Measurements from ENCODE around the gene TACC3. TPM values are rescaled to one million over a fixed set of nuclear protein-coding genes. Genes with fewer than 3 reads are reported as not detected.

The TACC3 gene
- total RNA-seq, 1 donor from 2014 or later: 142 TPM

DNA sequence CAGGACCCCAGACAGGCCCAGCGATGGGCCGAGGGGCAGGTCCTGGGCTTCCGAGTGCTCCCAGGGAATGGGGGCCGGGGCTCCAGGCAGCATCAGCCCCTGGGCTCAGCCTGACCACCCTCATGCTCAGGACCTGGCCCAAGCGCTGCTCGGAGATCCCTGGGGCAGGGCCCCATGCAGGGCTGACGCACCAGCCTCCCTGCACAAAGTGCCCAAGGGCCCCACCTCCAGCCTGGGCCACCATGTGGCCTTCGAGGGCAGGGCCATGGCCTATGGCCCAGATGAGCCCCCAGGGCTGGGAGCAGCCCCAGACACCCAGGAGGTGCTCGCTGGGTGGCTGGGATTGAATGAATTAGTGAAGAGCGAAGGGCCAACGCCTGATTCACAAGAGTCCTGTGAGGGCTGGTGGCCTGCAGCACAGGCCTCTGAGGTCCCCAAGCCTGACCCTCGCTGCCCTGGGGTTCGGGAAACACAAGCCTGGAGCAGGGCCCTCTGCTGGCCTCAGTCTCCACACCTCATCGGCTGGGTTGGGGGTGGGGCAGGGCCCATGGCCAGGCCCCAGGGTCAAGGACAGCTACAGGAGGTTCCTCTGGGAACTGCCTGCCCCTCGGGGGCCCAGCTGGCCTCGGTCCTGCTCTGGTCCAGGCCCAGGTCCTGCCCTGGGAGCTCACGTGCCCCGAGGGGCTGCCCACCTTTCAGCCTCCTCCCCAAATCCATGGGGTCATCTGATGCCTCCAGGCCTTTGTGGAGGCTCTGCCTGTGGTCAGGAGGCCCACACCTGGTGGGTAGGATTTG lies 58.5 kb downstream of the TACC3 start:
- DNase-seq: no peak
- intact Hi-C loops (cut with micrococcal nuclease): no loop called here
- no peaks in the 10 kb centered on the region for H3K9me3 Mint-ChIP-seq
- H3K27ac Mint-ChIP-seq: no peak overlapping the region
- no peaks in the 10 kb centered on the region for H3K4me1 Mint-ChIP-seq
- no peaks in the 10 kb centered on the region for H3K27me3 Mint-ChIP-seq
- no peaks in the 10 kb centered on the region for H3K36me3 Mint-ChIP-seq (ENCODE audit: low read depth)
- H3K4me3 Mint-ChIP-seq: no peak overlapping the region

DNA sequence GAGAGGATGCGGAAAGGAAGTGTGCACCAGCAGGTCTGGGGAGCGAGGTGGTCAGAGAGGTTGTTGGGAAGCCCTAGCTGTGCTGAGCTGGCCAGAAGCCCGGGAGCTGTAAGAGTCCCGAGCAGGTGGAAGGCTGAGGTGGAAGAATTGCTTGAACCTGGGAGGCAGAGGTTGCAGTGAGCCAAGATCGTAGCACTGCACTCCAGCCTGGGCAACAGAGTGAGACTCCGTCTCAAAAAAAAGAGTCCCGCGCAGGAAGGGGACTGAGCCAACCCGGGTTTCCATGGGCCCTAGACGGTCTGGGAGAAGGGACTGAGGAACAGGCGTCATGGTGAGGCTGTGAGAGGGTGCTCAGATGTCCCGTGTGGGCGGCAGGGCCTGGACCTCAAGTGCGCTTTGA lies 59.1 kb downstream of the TACC3 start:
- no peaks in the 10 kb centered on the region for H3K9me3 Mint-ChIP-seq
- no peaks in the 10 kb centered on the region for H3K4me1 Mint-ChIP-seq
- H3K27ac Mint-ChIP-seq: no peak overlapping the region
- H3K36me3 Mint-ChIP-seq (ENCODE audit: low read depth): no peaks in the 10 kb centered on the region
- DNase-seq: no peak
- H3K27me3 Mint-ChIP-seq: no peaks in the 10 kb centered on the region
- intact Hi-C loops (cut with micrococcal nuclease): no loop called here
- no peak overlapping the region for H3K4me3 Mint-ChIP-seq

DNA sequence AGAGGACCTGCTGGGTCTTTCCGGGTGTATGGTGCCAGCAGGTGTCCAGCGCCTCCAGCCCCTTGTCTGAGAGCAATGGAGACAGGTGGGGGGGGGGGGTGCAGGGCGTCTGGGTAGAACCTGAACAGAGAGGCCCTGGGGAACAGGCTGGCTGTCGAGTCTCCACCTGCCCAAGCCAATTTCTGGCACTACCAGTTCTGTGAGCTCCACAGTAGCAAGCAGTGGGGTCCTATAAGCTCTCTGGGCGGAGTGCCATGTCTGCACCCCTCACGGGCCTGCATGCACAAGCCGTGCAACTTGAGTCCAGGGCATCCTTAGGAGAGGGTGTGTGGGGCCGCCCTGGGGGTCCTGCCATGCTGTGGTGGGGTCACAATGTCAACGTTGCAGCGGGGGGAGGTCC lies 61.7 kb downstream of the TACC3 start:
- no peaks in the 10 kb centered on the region for H3K36me3 Mint-ChIP-seq (ENCODE audit: low read depth)
- DNase-seq: no peak
- no peak overlapping the region for H3K4me3 Mint-ChIP-seq
- no peak overlapping the region for H3K27ac Mint-ChIP-seq
- no peaks in the 10 kb centered on the region for H3K27me3 Mint-ChIP-seq
- intact Hi-C loops (cut with micrococcal nuclease): no loop called here
- no peaks in the 10 kb centered on the region for H3K9me3 Mint-ChIP-seq
- H3K4me1 Mint-ChIP-seq: no peaks in the 10 kb centered on the region

DNA sequence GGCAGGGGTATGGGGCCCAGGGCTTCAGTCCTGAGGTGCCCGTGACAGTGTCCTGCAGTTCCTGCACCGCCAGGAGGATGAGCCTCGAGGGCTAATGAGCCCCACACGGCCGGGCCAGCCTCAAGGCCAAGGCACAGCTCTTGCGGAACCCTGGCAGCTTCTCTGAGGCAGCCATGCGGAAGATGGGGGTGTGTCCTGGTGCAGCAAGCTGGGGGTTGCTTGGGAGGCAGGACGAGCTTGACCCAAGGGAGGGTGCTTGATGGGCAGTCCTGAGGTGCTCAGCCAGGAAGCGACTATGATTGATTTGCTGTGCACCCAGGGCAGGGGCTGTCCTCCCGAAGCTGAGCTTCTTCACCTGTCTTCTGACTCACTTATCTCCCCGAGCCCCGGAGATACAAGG lies 62.6 kb downstream of the TACC3 start:
- Mint-ChIP-seq H3K4me1 (no peaks in the 10 kb centered on the region), H3K27ac (no peak overlapping the region), H3K4me3 (no peak overlapping the region), H3K36me3 (ENCODE audit: low read depth) (no peaks in the 10 kb centered on the region), H3K9me3 (no peaks in the 10 kb centered on the region), H3K27me3 (no peaks in the 10 kb centered on the region)
- intact Hi-C loops (cut with micrococcal nuclease): no loop called here
- DNase-seq: no peak

DNA sequence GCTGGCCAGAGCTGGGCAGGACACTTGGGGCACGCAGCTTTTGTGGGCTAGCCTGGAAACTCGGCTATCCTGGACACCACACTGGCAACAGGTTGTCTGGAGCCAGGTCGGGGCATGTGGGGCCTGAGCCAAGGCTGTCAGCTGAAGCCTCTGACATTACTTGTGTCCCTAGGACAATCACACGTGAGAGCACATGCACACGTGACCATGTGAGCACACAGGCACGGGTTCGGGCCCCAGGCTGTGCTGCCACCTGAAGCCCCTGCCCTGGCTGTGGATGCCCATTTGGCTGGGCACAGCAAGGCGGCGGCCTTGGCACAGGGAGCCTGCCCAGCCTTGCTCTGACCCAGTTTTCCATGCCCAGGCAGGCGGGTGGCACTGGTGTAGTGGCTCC lies 63.1 kb downstream of the TACC3 start:
- no peak for DNase-seq
- no peak overlapping the region for H3K27ac Mint-ChIP-seq
- intact Hi-C loops (cut with micrococcal nuclease): no loop called here
- H3K4me3 Mint-ChIP-seq: no peak overlapping the region
- no peaks in the 10 kb centered on the region for H3K4me1 Mint-ChIP-seq
- no peaks in the 10 kb centered on the region for H3K9me3 Mint-ChIP-seq
- H3K36me3 Mint-ChIP-seq (ENCODE audit: low read depth): no peaks in the 10 kb centered on the region
- H3K27me3 Mint-ChIP-seq: no peaks in the 10 kb centered on the region

DNA sequence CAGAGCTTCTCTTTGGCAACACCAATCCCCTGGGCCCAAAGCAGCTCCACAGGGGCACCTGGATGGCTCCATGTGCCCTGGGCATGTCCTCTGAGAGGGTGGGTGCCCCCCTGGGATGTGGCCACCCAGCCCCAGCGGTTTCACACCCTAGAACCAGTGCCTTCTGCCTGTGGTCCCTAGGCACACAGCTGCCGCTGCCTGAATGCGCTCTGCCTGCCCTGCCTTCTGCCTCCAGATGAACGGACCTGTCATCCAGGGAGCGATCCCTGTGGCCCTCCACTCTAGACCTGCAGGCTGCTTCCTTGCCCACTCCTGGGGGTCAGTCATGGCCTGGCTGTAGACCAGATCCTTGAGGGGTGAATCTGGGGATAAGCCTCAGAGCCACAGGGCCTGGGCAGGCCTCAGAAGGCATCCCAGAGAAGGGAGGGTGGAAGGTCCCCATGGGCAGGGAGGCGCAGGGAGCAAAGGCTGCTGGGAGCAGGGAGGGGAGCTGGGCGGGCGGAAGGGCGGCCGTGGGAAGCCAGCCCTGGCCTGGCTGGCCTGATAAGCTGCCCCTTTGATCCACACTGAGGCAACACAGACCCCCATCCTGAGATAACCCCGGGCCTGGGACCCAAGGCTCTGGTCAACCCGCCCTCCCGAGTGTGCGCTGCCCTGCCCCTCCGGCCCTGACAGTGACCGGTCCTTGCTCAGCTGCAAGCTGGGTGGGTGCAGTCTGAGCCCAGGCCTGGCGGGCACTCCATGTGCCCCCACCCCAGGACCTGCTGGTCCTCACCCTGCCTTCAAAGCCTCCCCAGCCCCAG lies 63.7 kb downstream of the TACC3 start:
- Mint-ChIP-seq H3K27me3 (no peaks in the 10 kb centered on the region), H3K9me3 (no peaks in the 10 kb centered on the region), H3K4me1 (no peaks in the 10 kb centered on the region), H3K27ac (no peak overlapping the region), H3K4me3 (no peak overlapping the region), H3K36me3 (ENCODE audit: low read depth) (no peaks in the 10 kb centered on the region)
- no peak for DNase-seq
- intact Hi-C loops (cut with micrococcal nuclease): no loop called here

DNA sequence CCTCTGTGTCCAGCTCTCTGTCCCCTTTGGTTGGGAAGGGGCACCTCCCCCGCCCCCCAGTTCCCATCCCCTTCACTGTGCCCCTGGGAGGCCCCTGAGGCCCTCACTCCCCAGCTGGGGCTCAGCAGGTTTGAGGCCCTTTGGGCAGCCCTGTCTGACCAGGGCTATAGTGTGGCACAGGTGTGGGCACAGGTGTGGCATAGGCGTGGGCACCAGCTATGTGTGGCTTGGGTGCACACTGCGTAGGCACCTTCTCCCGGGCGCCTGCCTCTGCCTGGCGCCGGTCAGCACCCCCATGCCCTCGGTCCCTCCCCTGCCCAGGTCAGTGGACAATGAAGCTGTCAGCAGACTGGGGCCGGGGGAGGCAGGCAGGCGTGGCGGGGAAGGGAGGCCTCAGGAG lies 64.3 kb downstream of the TACC3 start:
- peaks cover 2% of the 10 kb centered on the region for H3K27me3 Mint-ChIP-seq
- no peak for DNase-seq
- H3K9me3 Mint-ChIP-seq: no peaks in the 10 kb centered on the region
- H3K27ac Mint-ChIP-seq: no peak overlapping the region
- H3K4me3 Mint-ChIP-seq: no peak overlapping the region
- no peaks in the 10 kb centered on the region for H3K4me1 Mint-ChIP-seq
- H3K36me3 Mint-ChIP-seq (ENCODE audit: low read depth): no peaks in the 10 kb centered on the region
- intact Hi-C loops (cut with micrococcal nuclease): no loop called here

DNA sequence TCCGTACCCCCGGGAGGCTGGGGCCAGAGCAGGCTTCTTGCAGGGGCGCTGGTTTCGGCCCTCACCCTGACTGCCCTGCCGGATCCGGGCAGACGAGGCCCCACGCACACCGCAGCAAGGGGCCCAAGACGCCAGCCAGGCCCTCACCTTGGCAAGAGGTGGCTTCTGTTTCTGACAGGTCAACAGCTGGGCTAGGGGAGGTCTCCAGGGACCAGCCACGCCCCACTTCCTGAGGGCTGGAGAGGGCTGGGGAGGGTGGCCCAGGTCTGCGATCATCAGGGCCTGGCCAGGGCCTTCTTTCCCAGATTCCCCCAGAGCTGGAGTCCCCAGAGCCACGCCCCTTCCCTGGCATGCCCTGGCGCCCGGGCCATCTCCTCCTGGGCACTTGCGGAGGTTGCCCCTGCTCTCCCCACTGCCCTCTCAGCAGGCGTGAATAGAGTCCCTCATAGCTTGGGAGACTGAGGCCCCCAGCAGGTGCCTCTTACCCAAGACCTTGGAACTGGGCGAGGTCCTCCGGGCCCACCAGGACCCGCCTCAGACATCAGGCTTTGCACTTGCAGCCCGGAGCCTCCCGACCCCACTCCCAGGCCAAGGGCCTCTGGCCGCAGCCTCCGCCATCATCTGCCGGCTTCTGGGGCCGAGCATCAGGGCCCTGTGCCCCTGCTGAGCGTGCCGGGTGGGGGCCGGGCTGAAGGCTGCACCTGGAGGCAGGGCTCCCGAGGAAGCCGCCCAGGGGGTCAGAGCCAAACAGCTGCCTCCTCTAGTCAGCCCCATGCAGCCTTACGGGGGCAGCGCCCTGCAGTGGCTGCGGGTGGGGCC lies 65.4 kb downstream of the TACC3 start:
- Mint-ChIP-seq H3K4me3 (no peak overlapping the region), H3K27ac (no peak overlapping the region), H3K9me3 (no peaks in the 10 kb centered on the region), H3K36me3 (ENCODE audit: low read depth) (no peaks in the 10 kb centered on the region), H3K4me1 (no peaks in the 10 kb centered on the region), H3K27me3 (peaks cover 11% of the 10 kb centered on the region)
- no peak for DNase-seq
- intact Hi-C loops (cut with micrococcal nuclease): no loop called here

DNA sequence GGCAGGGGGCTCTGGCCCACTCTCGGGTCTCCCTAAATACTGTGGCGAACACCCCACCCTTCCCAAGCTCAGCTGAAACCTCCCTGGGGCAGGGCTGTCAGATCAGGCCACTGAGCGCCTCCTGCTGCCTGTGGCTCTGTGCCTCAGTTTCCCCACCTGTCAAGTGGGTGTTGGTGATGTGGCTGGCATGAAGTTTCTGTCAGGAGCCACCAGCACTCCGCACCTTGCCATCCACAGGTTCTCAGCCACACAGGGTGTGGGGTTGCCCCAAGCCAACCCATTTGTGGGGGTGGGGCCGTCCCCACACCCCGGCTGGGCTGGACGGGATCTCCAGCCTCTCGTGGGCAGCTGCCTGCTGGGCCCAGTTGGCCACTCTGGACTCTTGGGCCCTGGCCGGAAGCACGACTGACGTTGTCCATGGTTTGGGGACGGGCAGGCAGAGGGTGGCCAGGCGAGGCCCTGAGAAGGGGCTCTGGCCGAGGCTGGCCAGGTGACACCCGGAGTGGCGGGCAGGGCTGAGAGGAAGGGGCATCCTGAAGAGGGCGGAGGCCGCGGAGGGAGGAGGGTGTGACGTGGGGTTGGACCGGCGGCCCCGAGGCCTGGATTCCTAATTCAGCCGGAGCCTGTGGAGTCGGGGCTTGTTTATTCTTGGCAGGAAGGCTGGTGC lies 66.2 kb downstream of the TACC3 start:
- H3K9me3 Mint-ChIP-seq: no peaks in the 10 kb centered on the region
- intact Hi-C loops (cut with micrococcal nuclease): no loop called here

DNA sequence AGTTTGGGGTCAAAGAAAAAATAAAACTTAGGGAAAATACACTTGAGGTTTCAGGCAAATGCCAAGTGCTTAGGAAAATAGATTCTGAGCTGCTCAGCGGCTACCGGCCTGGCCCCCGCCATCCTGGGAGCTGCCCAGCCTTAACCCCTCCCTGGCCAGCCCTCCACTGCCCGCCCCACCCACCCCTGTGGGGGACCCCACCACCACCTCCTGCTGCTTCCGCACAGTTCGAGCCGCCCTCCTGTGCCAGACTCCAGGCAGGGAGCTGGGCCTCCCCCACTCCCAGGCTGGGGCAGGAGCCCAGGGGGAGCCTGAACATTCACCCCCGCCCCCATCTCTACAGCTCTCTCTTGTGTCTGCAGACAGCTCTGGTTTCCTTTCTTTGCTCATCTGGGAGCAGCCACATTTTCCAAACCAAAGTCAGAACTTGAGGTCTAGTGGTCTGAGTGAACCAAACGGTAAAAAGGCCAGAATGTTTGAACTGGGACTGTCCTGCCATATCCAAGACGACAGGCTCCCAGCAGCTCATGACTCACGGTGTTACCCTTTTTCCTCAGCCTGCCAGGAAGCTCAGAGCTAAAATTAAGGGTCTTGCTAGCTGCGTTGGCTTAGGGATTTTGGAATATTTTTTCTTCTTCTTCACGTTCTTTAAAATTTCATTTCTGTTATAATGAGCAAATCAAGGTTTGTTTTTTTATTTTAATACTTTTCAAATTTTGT lies 67.1 kb downstream of the TACC3 start:
- intact Hi-C loops (cut with micrococcal nuclease): no loop called here
- Mint-ChIP-seq H3K36me3 (ENCODE audit: low read depth) (no peaks in the 10 kb centered on the region), H3K27ac (no peak overlapping the region), H3K4me3 (no peak overlapping the region), H3K4me1 (no peaks in the 10 kb centered on the region), H3K9me3 (no peaks in the 10 kb centered on the region), H3K27me3 (peaks cover 12% of the 10 kb centered on the region)
- DNase-seq: no peak

More for the DNA sequence above, 66.2 kb downstream of the TACC3 start:
- Mint-ChIP-seq H3K4me3 (no peak overlapping the region), H3K27ac (no peak overlapping the region), H3K36me3 (ENCODE audit: low read depth) (no peaks in the 10 kb centered on the region), H3K4me1 (no peaks in the 10 kb centered on the region), H3K27me3 (peaks cover 12% of the 10 kb centered on the region)
- DNase-seq: no peak

DNA sequence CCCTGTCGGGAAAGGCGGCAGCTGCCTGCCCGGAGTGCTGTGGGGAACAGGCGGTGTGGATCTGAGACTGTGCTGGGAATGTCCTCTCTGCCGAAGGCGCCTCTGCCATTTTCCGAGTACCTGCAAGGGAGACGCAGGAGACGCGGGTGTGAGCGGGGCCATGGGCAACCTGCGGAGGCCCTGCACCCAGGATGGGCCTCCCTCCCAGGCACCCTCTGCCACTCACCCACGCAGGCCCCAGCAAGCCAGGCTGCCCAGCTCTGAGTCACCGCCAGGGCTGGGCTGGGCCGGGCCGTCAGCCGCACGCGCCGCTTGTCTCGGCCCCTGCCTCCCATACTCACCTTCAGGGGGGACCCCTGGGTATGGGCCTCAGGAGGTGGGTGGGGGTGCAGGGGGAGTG lies 68.2 kb downstream of the TACC3 start:
- Mint-ChIP-seq H3K27me3 (peaks cover 14% of the 10 kb centered on the region), H3K9me3 (no peaks in the 10 kb centered on the region), H3K27ac (no peak overlapping the region), H3K4me3 (no peak overlapping the region), H3K4me1 (no peaks in the 10 kb centered on the region), H3K36me3 (ENCODE audit: low read depth) (no peaks in the 10 kb centered on the region)
- intact Hi-C loops (cut with micrococcal nuclease): no loop called here
- no peak for DNase-seq

DNA sequence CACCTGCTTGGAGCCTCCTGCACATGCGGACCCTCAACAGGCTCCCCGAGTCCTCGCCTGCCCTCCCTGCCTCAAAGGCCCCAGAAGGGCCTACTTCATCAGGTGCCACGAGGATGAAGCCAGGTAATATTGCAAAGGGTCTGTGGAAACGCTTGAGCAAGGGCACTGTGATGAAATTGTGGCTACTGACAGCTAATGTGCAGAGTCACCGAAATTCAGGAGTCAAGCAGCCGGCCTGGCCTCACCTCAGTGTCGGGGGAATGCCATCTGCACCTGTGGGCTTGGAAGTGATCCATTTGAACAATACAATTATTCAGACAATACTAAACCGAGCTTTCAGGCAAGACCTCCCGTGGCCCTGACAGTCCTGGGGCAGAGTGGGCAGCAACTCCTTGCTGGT lies 68.7 kb downstream of the TACC3 start:
- H3K27me3 Mint-ChIP-seq: peaks cover 14% of the 10 kb centered on the region
- DNase-seq: no peak
- H3K27ac Mint-ChIP-seq: no peak overlapping the region
- no peaks in the 10 kb centered on the region for H3K4me1 Mint-ChIP-seq
- H3K36me3 Mint-ChIP-seq (ENCODE audit: low read depth): no peaks in the 10 kb centered on the region
- no peak overlapping the region for H3K4me3 Mint-ChIP-seq
- no peaks in the 10 kb centered on the region for H3K9me3 Mint-ChIP-seq
- intact Hi-C loops (cut with micrococcal nuclease): loop anchor here (5.0 to 10.0 kb wide), 2 partner anchors 38 to 205 kb away; no protein-coding TSS in a partner anchor

All from activated CD4-positive, alpha-beta T cell treated with anti-CD3 and anti-CD28 coated beads, Interleukin-2, amount 10 ng/mL, durations not matched to agents 24 days and 14 days (primary cell).